ENCODE results near the gene CERKL. TPM values are rescaled to one million over a fixed set of nuclear protein-coding genes. Genes with fewer than 3 reads are reported as not detected.

CERKL gene
- total RNA-seq: under 1 TPM in 1 of 2 donors, not detected in 1; under 0.01 TPM

DNA sequence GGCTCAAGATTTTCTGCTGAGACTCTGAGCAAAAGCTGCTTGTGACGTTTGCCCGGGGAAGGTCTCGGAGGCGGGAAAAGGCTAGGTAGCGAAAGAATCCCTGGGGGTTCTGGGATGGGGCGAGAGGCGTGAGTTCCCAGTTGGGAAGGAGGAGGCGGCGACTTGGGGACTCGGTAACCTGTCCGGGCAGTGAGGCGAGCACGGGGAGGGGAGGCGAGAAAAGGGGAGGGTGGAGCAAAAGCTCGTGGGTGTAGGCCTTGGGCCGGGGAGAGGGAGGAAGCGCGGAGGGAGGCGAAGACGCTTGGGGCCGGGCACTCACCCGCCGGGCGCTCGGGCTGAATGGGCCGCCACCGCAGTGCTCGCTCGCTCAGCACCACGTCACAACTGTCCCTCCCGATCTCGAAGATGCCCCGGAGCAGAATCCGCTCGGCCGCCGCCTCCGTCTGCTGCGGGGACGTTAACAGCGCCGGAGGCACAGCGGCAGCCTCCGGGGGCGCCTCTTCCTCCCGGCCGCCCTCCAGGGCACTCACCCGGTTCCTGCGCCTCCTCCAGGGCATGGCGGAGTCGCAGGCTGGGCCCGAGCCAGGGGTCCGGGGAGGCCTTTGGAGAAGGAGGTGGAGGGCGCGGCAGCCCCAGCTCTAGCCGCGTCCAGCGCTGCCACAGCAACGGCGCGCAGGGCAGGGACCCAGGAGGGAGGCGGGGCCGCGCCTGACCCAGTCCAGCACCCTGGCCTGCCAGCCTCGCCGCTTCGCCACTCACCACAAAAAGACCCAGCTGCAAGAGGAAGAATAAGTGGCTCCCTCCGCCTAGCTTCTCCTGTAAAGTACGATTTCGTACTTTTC, at the start of gene CERKL:
CERKL (minus strand) TSS at position 656 of the 842 bp plus-strand sequence; CDS start at position 557, 99 bp downstream.

GRCh38 chr2:181680055-181680936, 23.4 kb upstream of the CERKL start, which contains the start of gene NEUROD1:
TSS of gene NEUROD1 (minus strand) at chr2:181680517. CDS start at chr2:181678860, 1,657 bp downstream.

Other genes with a start within 250 kb of the CERKL start
- 10 to 100 TPM in 1 of 2 donors, 1 to 10 TPM in 1; 8.9 to 86.9 TPM for gene ITGA4, start 199.7 kb downstream of the CERKL start, total RNA-seq
- gene NEUROD1, start 23.4 kb upstream of the CERKL start, total RNA-seq: not detected
- 100 to 1,000 TPM; 108 to 116 TPM for gene ITPRID2, start 234.6 kb upstream of the CERKL start, total RNA-seq